22Rv1 (cell line): Measurements from ENCODE around the gene CELF4.

Source experiments
- H3K27ac ChIP-seq: fragments of 450-650 bp; 2 replicates; pipeline ENCODE4 v1.5.1; 2017
- ZFX ChIP-seq: fragments of 450-650 bp; IDR thresholded peaks from 2 replicates; pipeline ENCODE4 v1.6.1; 2017; ENCODE audit warnings: antibody characterized with exemption, borderline replicate concordance
- TF ChIP-seq, protein P1 (sequence below): fragments of 450-650 bp; IDR thresholded peaks from 2 replicates; pipeline ENCODE4 v1.5.1; 2017; ENCODE audit warnings: mild to moderate bottlenecking

CELF4 gene

DNA sequence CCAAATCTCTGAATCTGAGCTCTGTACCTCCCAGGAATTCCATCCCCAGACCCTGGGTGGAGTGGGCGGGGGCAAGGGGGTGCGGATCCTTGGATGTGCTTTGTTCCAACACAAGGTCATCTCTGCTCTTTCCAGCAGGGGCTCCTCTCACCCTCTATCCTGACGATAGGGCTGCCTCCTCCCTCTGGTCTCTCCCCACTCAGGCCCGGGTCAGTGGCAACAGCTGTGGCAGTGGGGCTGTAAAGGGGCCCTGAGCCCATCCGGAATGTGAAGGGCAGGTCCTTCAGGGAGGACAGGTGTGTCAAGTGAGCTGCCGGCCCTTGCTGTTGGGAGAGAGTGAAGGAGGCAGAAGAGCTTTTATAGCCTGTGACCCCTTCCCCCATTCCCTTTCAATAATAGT is 167.8 kb downstream of the CELF4 start:
- no peak overlapping the region for H3K27ac ChIP-seq
- no peak for TF ChIP-seq ZFX
- TF ChIP-seq, protein P1, sequence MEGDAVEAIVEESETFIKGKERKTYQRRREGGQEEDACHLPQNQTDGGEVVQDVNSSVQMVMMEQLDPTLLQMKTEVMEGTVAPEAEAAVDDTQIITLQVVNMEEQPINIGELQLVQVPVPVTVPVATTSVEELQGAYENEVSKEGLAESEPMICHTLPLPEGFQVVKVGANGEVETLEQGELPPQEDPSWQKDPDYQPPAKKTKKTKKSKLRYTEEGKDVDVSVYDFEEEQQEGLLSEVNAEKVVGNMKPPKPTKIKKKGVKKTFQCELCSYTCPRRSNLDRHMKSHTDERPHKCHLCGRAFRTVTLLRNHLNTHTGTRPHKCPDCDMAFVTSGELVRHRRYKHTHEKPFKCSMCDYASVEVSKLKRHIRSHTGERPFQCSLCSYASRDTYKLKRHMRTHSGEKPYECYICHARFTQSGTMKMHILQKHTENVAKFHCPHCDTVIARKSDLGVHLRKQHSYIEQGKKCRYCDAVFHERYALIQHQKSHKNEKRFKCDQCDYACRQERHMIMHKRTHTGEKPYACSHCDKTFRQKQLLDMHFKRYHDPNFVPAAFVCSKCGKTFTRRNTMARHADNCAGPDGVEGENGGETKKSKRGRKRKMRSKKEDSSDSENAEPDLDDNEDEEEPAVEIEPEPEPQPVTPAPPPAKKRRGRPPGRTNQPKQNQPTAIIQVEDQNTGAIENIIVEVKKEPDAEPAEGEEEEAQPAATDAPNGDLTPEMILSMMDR = no peak

DNA sequence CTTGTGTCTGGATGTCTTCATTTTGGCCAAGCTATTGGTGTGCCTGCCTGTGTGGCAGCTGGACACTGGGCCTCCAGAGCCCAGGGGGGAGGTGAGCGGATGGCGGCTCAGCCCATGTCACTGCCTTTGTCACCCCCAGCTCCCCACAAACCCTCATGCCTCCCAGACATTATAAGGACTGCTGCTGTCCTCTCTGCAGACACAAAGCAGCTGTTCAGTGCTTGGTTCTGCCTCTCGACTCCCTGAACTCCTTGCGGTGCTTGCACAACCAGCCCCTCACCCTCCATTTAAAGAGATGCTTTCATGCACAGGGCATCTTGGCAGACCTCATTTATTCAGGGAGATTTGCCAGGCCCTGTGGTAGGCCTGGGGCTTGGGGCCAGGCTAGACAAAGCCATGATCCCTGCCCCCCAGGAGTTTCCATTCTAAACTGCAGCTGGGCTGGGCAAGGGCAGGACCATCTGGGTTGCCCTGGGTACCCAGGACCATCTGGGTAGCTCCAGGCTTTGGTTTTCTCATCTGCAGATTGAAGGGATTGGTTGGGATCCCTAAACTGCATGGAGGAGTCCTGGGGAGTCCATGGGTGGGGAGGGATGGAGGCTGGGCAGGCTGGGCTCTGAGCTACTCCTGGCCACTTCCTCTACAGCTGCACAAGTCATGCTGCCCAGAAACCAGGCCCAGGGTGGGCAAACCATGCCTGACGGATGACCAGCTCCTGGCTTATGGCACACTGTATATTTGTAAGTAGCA is 168.5 kb downstream of the CELF4 start:
- H3K27ac ChIP-seq = no peak overlapping the region
- TF ChIP-seq, protein P1 = no peak
- TF ChIP-seq ZFX = no peak

DNA sequence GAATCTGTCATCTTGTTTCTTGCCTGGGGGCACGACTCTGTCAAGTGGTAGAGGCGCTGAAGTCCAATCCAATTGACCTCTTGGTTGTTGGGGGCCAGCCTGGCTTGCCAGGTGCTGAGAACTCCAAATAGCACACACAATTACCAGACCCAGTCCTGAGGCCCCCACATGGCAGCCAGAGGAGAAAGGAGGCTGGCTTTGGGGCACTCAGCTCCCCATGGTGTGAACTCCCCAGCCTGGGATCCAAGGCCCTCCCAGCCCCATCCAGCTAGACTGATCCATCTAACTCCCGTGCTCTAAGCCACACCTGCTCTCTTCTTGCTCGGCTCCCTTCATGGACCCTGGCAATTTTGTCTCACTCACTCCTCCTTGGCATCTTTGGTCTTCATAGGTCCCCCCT is 170.0 kb downstream of the CELF4 start:
- no peak overlapping the region for H3K27ac ChIP-seq
- TF ChIP-seq, protein P1 = no peak
- no peak for TF ChIP-seq ZFX

DNA sequence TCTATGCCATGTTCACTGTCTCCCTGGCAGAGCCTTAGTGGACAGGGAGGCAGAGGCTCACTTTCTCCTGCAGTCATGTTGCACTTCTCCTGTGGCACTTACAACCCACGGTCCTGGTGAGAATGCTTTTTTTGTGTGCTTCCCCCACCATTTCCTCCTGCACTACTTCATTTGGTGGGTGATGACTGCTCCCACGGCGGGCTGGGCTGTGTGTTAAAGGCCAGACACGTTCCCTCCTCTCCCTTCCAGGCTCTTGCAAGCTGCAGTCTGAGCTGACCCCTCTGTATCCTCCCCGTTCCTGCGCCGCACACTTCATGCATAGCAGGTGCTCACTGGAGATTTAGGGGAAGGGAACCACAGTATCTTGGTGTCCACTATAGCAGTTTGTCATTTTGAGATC is 170.5 kb downstream of the CELF4 start:
- TF ChIP-seq, protein P1 = no peak
- TF ChIP-seq ZFX = no peak
- no peak overlapping the region for H3K27ac ChIP-seq

DNA sequence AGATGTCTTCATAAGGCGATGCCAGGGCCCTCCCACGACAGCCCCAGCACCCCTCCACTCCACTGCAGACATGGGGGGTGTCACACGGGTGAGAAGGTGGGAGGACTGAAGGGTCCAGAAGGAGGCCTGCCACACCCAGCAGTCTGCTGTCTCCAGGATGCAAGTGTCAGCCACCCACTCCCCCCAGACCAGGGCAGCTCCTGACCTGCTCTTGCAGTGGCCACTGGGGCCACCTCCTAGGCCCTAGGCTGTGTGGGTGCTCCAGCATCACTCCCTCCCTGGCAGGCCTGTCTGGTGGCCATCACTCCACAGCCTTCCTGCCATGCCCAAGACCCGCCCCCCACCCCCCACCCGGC is 171.0 kb downstream of the CELF4 start:
- no peak overlapping the region for H3K27ac ChIP-seq

DNA sequence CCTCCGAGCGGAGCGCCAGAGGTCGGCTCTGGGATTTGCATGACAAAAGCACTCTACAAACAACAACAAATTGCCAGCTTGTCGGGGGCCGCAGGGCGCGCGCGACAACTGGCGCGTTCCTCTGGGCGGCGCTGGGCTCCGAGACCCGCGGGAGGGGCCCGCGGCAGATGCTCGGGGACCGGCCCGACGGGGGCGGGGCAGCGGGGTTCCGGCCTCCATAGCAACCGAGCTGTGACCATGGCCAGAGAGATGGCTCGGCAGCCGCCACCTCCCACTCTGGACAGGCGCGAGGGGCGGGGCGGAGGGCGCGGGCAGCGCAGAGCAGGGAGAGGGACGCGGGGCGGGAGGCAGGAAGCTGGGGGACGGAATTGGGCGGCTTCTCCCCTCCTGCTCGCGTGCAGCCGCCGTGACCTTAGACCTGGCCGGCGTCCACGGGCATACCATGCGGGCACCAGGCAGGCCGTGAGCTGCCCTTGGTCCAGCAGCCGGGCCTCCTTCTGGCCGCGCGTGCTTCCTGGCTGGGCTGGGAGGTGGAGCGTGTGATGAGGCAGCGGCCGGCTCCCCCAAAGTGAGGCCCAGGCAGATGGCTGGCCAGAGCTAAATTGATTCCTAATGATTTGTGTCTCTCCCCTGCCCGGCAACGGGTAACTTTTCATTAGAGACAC is 171.5 kb downstream of the CELF4 start:
- TF ChIP-seq, protein P1 = peak; percentile 25; the same call in 1 of the 2 replicates
- no peak for TF ChIP-seq ZFX
- H3K27ac ChIP-seq = no peak overlapping the region

More for the DNA sequence above, 171.0 kb downstream of the CELF4 start:
- no peak for TF ChIP-seq ZFX
- TF ChIP-seq, protein P1 = no peak

DNA sequence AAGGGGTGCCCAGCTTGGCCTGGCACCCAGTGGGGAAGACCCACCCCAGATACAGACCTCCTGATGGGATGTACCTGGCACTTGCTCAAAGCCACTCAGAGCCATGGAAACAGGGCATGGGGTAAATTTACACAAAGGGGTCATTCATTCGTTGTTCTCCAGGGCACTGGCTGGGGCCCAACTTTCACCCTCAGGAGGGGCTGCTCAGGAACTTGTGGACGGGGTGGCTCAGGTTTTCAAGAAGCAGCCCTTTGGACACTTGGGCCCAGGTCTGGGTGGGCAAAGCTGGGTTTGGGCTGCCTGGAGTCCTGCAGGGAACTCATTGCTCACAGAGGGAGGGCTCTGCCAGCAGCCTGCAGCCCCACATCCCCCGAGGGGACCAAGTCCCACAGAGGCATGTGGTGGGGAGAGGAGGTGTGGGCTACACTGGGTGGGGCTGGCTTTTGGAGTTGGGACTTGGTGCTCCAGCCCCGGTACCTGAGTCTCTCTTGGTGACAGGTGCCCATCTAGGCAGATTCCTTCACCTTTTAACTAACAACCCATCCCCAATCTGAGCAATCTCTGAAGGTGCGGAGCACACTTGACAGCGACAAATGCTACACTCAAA is 172.3 kb downstream of the CELF4 start:
- H3K27ac ChIP-seq = no peak overlapping the region
- TF ChIP-seq, protein P1 = no peak
- TF ChIP-seq ZFX = no peak
